OCI-M1 (cell line): ENCODE data around the gene ADGRL3.

Source experiments
- DNase-seq: peaks from one replicate; lab custom pipeline; 2025; lab: John Stamatoyannopoulos, UW

The ADGRL3 gene

GRCh38 chr4:61549336-61549735, 349.2 kb downstream of the ADGRL3 start:
- DNase-seq: peak; percentile 72

GRCh38 chr4:61553557-61554125, 353.5 kb downstream of the ADGRL3 start:
- no peak for DNase-seq

GRCh38 chr4:61555789-61556188, 355.7 kb downstream of the ADGRL3 start:
- peak; percentile 79 for DNase-seq

- DNase-seq: no peak
These were observed 356.2 kb downstream of the ADGRL3 start for GRCh38 chr4:61556277-61556676.

DNA sequence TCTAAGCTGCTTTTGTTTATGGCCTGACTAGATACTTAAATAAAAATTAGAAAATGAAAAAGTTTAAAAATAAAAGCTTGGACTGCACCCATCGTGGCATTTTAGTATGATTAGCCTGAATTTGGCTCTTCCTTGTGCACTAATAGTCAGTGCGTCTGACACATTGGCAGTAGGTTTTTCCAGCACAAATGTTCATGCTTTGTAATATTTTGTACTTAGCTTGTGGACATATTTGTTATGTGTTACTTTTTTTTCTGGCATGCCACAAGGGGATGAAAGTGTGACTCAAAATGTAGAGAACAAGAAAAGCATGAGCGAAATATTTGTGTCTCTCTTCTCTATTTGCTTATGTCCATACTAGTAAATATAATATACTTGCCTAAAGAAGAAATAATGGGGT, 359.3 kb downstream of the ADGRL3 start:
- DNase-seq: no peak

DNA sequence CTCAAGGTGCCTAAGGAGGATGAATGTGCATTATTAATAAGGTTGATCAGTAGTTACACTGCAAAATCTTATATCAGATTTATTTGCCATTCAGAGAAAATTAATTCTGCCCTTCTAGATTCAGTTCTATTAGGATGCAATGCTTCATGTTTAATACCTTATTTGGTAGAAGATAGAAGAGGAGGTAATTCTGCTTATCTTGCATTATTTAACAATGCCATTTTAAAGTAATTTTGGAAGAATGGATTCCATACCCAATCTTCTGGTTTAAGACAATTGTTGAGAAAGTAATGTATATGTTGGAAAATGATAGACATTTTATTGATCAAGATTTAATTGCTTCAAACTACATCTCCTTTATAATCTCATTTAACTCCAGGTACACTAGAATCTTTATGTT, 360.9 kb downstream of the ADGRL3 start:
- no peak for DNase-seq

GRCh38 chr4:61571761-61572559, 371.8 kb downstream of the ADGRL3 start:
- peak; percentile 80 for DNase-seq

GRCh38 chr4:61575796-61576195, 375.7 kb downstream of the ADGRL3 start:
- no peak for DNase-seq

GRCh38 chr4:61579786-61580185, 379.7 kb downstream of the ADGRL3 start:
- no peak for DNase-seq

DNA sequence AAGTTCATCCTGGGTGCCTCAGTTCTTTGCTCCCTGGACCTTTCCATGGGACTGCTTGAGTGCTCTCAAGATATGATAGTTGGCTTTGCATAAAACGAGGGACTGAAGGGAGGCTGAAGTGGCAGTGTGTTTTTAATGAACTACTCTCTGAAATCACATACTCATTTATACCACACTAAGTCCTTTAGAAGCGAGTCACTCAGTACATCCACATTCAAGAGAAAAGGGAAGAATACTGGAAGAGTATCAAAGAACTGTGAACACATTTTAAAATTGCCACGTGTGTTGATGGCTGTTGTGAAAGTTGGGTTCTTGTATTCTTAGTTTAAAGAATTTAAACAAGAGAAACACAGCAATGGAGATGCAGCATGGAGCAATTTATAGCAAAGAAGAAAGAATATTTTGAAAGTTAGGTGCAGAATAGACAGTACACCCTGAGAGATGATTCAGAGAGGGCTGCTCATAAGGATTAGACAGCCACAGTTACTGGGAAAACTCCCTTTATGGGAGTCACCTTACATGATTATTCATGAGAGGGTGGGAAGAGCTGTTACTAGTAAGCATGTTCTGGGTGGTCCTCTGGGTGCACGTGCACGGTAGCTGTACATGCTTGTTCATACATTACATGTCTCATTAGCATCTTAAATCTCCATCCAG, 380.7 kb downstream of the ADGRL3 start:
- no peak for DNase-seq

DNA sequence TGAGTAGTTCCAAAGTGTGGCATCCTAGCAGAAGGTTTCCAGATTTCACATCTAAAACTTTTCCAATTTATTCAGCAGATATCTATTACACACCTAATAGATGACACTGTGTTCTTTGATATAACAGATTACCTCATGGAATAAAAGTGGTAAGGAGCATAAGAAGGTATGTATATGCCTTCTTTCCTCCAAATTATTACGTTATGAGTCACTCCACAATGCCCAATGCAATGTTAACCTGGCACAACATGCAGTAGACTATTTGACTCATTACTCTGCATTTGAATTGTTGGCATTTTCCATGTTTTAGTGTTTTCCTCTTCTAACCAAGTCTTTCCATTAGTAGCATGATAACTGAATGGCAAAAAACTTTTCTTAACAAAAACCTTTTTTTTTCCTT, 383.6 kb downstream of the ADGRL3 start:
- no peak for DNase-seq

- no peak for DNase-seq
These were observed 388.7 kb downstream of the ADGRL3 start for GRCh38 chr4:61588621-61589402.

- DNase-seq: peak; percentile 22
These were observed 390.8 kb downstream of the ADGRL3 start for GRCh38 chr4:61590881-61591280.

DNA sequence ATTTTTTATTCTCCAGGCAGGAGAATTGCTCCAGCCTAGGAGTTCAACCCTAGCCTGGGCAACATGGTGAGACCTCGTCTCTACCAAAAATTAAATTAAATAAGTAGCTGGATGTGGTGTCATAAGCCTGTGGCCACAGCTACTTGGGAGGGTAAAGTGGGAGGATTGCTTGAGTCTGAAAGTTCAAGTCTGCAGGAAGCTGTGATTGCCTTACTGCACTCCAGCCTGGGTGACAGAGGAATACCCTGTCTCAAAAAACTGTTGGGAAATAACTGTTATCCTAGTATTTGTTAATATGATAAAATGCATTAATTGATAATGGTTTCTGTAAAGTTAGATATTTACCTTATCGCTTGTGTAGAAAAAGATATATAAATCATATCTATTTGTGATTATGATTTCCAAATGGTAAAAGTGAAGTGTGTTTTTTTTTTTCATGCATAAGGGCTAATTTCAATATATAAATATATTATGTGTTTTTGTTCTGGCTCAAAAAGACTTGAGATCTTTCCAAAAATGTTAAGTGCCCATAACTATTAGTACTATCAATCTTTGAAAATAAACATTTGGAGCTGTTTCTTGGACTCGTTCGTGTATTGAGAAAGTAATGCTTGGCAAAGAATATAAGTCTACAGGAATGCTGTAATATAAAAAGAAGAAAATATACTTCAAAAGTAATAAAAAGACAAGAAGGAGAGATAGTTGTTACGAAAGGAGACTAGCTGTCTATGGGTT, 396.6 kb downstream of the ADGRL3 start:
- DNase-seq: no peak

GRCh38 chr4:61603086-61603485, 403.0 kb downstream of the ADGRL3 start:
- DNase-seq: no peak

- no peak for DNase-seq
These were observed 403.9 kb downstream of the ADGRL3 start for GRCh38 chr4:61604054-61604453.

DNA sequence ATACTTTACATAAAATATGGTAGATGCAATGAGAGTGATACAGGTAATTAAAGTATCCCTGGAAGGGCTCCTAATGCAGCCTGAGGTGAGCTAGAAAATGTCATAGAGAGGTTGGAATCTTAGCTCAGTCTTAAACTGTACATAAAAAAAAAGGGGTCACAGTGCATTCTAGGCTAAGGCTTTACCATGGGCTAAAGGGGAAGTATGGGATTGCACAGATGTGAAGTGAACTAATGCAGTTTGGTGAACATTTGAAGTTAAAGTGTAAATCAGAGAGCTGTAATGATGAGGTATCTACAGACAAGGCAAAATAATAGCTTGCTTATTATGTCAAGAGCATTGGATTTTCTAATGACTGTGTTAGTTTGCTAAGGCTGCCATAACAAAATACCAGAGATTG, 405.9 kb downstream of the ADGRL3 start:
- DNase-seq: peak; percentile 11

DNA sequence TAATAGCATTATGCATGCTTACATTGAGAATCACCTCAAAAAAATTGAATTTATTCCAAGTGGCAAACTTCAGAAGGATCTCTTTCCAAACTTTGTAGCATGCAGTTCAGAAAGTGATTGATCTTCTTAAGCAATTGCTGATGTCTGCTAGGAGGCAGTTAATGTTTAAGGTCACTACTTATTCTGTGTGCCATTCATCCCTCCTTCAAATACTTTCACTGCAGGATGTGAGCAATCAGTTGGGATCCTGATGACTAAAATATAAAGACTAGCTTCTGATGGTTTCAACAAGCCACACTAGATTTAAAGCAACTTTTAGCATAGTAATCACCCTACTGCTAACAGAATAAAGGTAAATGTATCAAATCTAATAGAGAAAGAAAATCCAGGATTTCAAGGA, 414.1 kb downstream of the ADGRL3 start:
- DNase-seq: no peak

GRCh38 chr4:61619528-61619927, 419.4 kb downstream of the ADGRL3 start:
- peak; percentile 63 for DNase-seq

GRCh38 chr4:61628282-61628681, 428.2 kb downstream of the ADGRL3 start:
- no peak for DNase-seq

- DNase-seq: no peak
These were observed 428.6 kb downstream of the ADGRL3 start for GRCh38 chr4:61628727-61629126.

GRCh38 chr4:61630548-61630947, 430.4 kb downstream of the ADGRL3 start:
- no peak for DNase-seq
